Peyer's patch (tissue), 4 donors: Measurements from ENCODE around the gene KCNAB1.

ENCODE experiments used
- POLR2A ChIP-seq, 2 donors: fragments of 450-650 bp; IDR thresholded peaks; one replicate each; pipeline ENCODE4 v1.5.1; 2017; ENCODE audit warnings: antibody characterized with exemption in 2 of 2, mild to moderate bottlenecking in 2 of 2, moderate library complexity in 2 of 2
- TF ChIP-seq, protein P1 (sequence below), 6 experiments: fragments of 450-650 bp in 4 of 6; fragments of 200-600 bp in 2 of 6; sonication (generic) in 1 of 6; IDR thresholded peaks; one replicate each; pipeline ENCODE4 v1.5.1; 2017 to 2019; ENCODE audit warnings: antibody characterized with exemption in 6 of 6, mild to moderate bottlenecking in 3 of 6, moderate library complexity in 1 of 6

GRCh38 chr3:156489462-156489911, 369.1 kb downstream of the KCNAB1 start:
- TF ChIP-seq, protein P1, sequence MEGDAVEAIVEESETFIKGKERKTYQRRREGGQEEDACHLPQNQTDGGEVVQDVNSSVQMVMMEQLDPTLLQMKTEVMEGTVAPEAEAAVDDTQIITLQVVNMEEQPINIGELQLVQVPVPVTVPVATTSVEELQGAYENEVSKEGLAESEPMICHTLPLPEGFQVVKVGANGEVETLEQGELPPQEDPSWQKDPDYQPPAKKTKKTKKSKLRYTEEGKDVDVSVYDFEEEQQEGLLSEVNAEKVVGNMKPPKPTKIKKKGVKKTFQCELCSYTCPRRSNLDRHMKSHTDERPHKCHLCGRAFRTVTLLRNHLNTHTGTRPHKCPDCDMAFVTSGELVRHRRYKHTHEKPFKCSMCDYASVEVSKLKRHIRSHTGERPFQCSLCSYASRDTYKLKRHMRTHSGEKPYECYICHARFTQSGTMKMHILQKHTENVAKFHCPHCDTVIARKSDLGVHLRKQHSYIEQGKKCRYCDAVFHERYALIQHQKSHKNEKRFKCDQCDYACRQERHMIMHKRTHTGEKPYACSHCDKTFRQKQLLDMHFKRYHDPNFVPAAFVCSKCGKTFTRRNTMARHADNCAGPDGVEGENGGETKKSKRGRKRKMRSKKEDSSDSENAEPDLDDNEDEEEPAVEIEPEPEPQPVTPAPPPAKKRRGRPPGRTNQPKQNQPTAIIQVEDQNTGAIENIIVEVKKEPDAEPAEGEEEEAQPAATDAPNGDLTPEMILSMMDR (IDR thresholded peaks at IDR 0.05): no peak
- TF ChIP-seq POLR2A (IDR thresholded peaks at IDR 0.05): no peak
